Hepatocyte (in vitro differentiated cells): ENCODE measurements around the gene CAMK2N2.

Source experiments
- CTCF ChIP-seq: fragments of 200-600 bp; sonication (generic); IDR thresholded peaks from 2 replicates; pipeline ENCODE4 v1.5.1; 2016; ENCODE audit warnings: antibody characterized with exemption, mild to moderate bottlenecking; ENCODE audit not compliant: poor library complexity
- EZH2phosphoT487 ChIP-seq: fragments of 200-600 bp; sonication (generic); IDR thresholded peaks from one replicate; pipeline ENCODE4 v1.6.1; 2018; ENCODE audit warnings: antibody characterized with exemption, mild to moderate bottlenecking, low read depth, moderate library complexity; ENCODE audit not compliant: unreplicated experiment, severe bottlenecking

- TF ChIP-seq CTCF, result no peak
- no peak for TF ChIP-seq EZH2phosphoT487
Observed at GRCh38 chr3:184231671-184232070, 29.7 kb downstream of the CAMK2N2 start.
